Spleen (tissue), 11 donors: ENCODE measurements around the gene ZNF580. TPM values are rescaled to one million over a fixed set of nuclear protein-coding genes. Genes with fewer than 3 reads are reported as not detected.

Source experiments
- DNase-seq: peaks from one replicate; pipeline ENCODE4 v3.0.0-alpha.2; 2020
- H3K27ac ChIP-seq, 8 donors: fragments of 200-600 bp; sonication (generic) in 7 of 8; 1 replicate in 4 of 8; 2 replicates in 4 of 8; pipeline versions ENCODE4 v1.5.0 to v1.8.0; 2016 to 2021; ENCODE audit warnings: inconsistent platforms in 4 of 8, mild to moderate bottlenecking in 4 of 8, moderate library complexity in 1 of 8
- H3K27me3 ChIP-seq, 7 donors: fragments of 200-600 bp; sonication (generic) in 6 of 7; replicated peaks in 1 of 7; 1 replicate in 4 of 7; 2 replicates in 3 of 7; pipeline versions ENCODE4 v1.5.0 to v1.8.0; 2016 to 2021; ENCODE audit warnings: inconsistent platforms in 3 of 7, mild to moderate bottlenecking in 1 of 7
- H3K36me3 ChIP-seq, 6 donors: fragments of 200-600 bp; sonication (generic) in 5 of 6; 1 replicate in 4 of 6; 2 replicates in 2 of 6; pipeline versions ENCODE4 v1.5.0 to v1.8.0; 2016 to 2021; ENCODE audit warnings: inconsistent platforms in 2 of 6
- H3K4me1 ChIP-seq, 6 donors: fragments of 200-600 bp; sonication (generic) in 5 of 6; 1 replicate in 3 of 6; 2 replicates in 3 of 6; pipeline versions ENCODE4 v1.5.0 to v1.8.0; 2016 to 2021; ENCODE audit warnings: inconsistent platforms in 3 of 6
- H3K4me3 ChIP-seq, 8 donors: fragments of 200-600 bp; sonication (generic) in 7 of 8; 1 replicate in 4 of 8; 2 replicates in 4 of 8; pipeline versions ENCODE4 v1.5.0 to v1.8.0; 2016 to 2021; ENCODE audit warnings: inconsistent platforms in 4 of 8, mild to moderate bottlenecking in 4 of 8, moderate library complexity in 2 of 8
- H3K9me3 ChIP-seq, 8 donors: fragments of 200-600 bp; sonication (generic) in 7 of 8; 1 replicate in 4 of 8; 2 replicates in 4 of 8; pipeline versions ENCODE4 v1.5.0 to v1.8.0; 2016 to 2021; ENCODE audit warnings: inconsistent platforms in 4 of 8
- CTCF ChIP-seq, 11 experiments: fragments of 200-600 bp in 7 of 11; fragments of 450-650 bp in 4 of 11; sonication (generic) in 4 of 11; IDR thresholded peaks in 8 of 11; conservative IDR thresholded peaks in 3 of 11; 1 replicate in 7 of 11; 2 replicates in 4 of 11; pipeline versions ENCODE4 v1.4.0 to v1.8.0; 2016 to 2021; ENCODE audit warnings: antibody characterized with exemption in 11 of 11, inconsistent platforms in 4 of 11, mild to moderate bottlenecking in 1 of 11
- POLR2A ChIP-seq, 3 donors: fragments of 450-650 bp; IDR thresholded peaks; one replicate each; pipeline ENCODE4 v1.5.1; 2017; ENCODE audit warnings: antibody characterized with exemption in 3 of 3, mild to moderate bottlenecking in 1 of 3
- POLR2AphosphoS5 ChIP-seq, 3 donors: sonication (generic); formaldehyde crosslinking; IDR thresholded peaks; one replicate each; pipeline ENCODE4 v1.5.1; 2017; ENCODE audit warnings: antibody characterized with exemption in 3 of 3
- WGBS, 5 donors: extraction: QIAGEN DNeasy Blood & Tissue Kit in 3 of 5; methylation state at CpG; one replicate each; pipeline versions ENCODE4 v1.1.5 to v1.1.7; 2013 to 2018; 5-methylcytosine and 5-hydroxymethylcytosine counted together
- intact Hi-C: fragments of 100-400 bp; cut with DNase I; formaldehyde crosslinking; loops from one replicate; pipeline ENCODE4 v1.15.0; 2023; ENCODE audit warnings: low total_unique reads
- polyA plus RNA-seq, 3 donors: library from polyadenylated mRNA; stranded (reverse); fragments of 200-250 nt; gene quantifications; one replicate each; pipeline ENCODE4 v1.2.1, GENCODE V29; 2013
- total RNA-seq, 7 donors: library from RNA; depleted of rRNA in 3 of 7; stranded (reverse); fragments of >200 nt in 3 of 7; fragmentation: NEBNext Ultra II Directional in 4 of 7; extraction: Animal tissue kit (Norgen Biotek cat#: 25700) in 4 of 7; gene quantifications; one replicate each; pipeline versions ENCODE4 v1.1.0 to v1.2.1, GENCODE V29; 2016 to 2021
- donor health status: healthy with polysubstance abuse.
- donor health status: DM: no; HTN: no; CAD: no; lungs with moderate emphysema.
- donor health status: DM: no; HTN: no; CAD: no.
- donor health status: Bipolar disorder and iron deficiency.
- donor health status: healthy.
- donor health status: DM: no; HTN: no; CAD: no.
- donor health status: DM: yes; HTN: yes; CAD: no.

ZNF580 gene
- total and polyA plus RNA-seq, 10 donors, result 18.9 to 58.7 (median 32.5) TPM

- intact Hi-C loops, result no loop called here
- Histone ChIP-seq H3K27ac (peak within 1 kb of the TSS; percentile 82 to 94 (median 90)), H3K4me1 (peaks cover 36 to 93% (median 67%) of the 10 kb centered on the region in 6 donors), H3K4me3 (peak within 1 kb of the TSS; percentile 51 to 97 (median 81)), H3K27me3 (peaks cover 0 to 10% (median 0%) of the 10 kb centered on the region in 7 donors), H3K36me3 (peaks cover 0 to 47% (median 13%) of the 10 kb centered on the region in 6 donors), H3K9me3 (no peaks in the 10 kb centered on the region)
- TF ChIP-seq POLR2AphosphoS5 (IDR thresholded peaks at IDR 0.05), result peak; percentile 61 to 71 (median 67)
- TF ChIP-seq CTCF (IDR thresholded peaks at IDR 0.05 in 8 of 11, conservative IDR thresholded peaks at IDR 0.05 in 3 of 11), result no peak
- peak; percentile 90 for DNase-seq
- 1 to 5% (median 2%) methylated on average over 27 to 87 of the region's 87 CpGs for WGBS, 5 donors
Observed at GRCh38 chr19:55647732-55648584, 7.2 kb downstream of the ZNF580 start, which contains the start of gene CCDC106. CCDC106 (plus strand) TSS chr19:55648212; CDS start chr19:55649047, 835 bp downstream.

GRCh38 chr19:55648585-55649267, 7.9 kb downstream of the ZNF580 start:
- WGBS, 5 donors, result 22 to 30% (median 25%) methylated on average over 21 to 25 of the region's 25 CpGs
- Histone ChIP-seq H3K27me3 (peaks cover 0 to 9% (median 0%) of the 10 kb centered on the region in 7 donors), H3K27ac (peak overlapping the region; percentile 82 to 94 (median 90)), H3K4me3 (peak overlapping the region; percentile 51 to 97 (median 81)), H3K36me3 (peaks cover 0 to 47% (median 13%) of the 10 kb centered on the region in 6 donors), H3K4me1 (peaks cover 36 to 92% (median 70%) of the 10 kb centered on the region in 6 donors), H3K9me3 (no peaks in the 10 kb centered on the region)
- no peak for DNase-seq
- no peak for TF ChIP-seq POLR2AphosphoS5 (IDR thresholded peaks at IDR 0.05)
- no peak for TF ChIP-seq POLR2A (IDR thresholded peaks at IDR 0.05)
- no peak for TF ChIP-seq CTCF (IDR thresholded peaks at IDR 0.05 in 8 of 11, conservative IDR thresholded peaks at IDR 0.05 in 3 of 11)
- intact Hi-C loops, result no loop called here

- intact Hi-C loops, result no loop called here
- Histone ChIP-seq H3K9me3 (no peaks in the 10 kb centered on the region), H3K27ac (peak overlapping the region in 5 of 8 donors; percentile 89 to 94 (median 90)), H3K4me3 (peak overlapping the region in 6 of 8 donors; percentile 51 to 97 (median 80)), H3K4me1 (peaks cover 32 to 85% (median 62%) of the 10 kb centered on the region in 6 donors), H3K36me3 (peaks cover 0 to 45% (median 13%) of the 10 kb centered on the region in 6 donors), H3K27me3 (peaks cover 0 to 9% (median 0%) of the 10 kb centered on the region in 7 donors)
- no peak for DNase-seq
- no peak for TF ChIP-seq CTCF (IDR thresholded peaks at IDR 0.05 in 8 of 11, conservative IDR thresholded peaks at IDR 0.05 in 3 of 11)
- WGBS, 5 donors, result 77 to 85% (median 80%) methylated on average over 16 to 17 of the region's 17 CpGs
Observed at GRCh38 chr19:55649268-55650125, 8.7 kb downstream of the ZNF580 start.
